Prostate gland (tissue), 2 donors: ENCODE data around the gene CDH22. TPM values are rescaled to one million over a fixed set of nuclear protein-coding genes. Genes with fewer than 3 reads are reported as not detected.

Experiments
- DNase-seq: peaks from one replicate; pipeline ENCODE4 v3.0.0-alpha.2; 2019; ENCODE audit warnings: low spot score
- H3K27ac ChIP-seq, 2 donors: fragments of 200-600 bp; sonication (generic); 2 replicates each; pipeline ENCODE4 v1.5.1; 2017 to 2019
- H3K27me3 ChIP-seq: fragments of 200-600 bp; sonication (generic); replicated peaks from 2 replicates; pipeline ENCODE4 v1.5.1; 2019; ENCODE audit not compliant: insufficient read depth
- H3K36me3 ChIP-seq, 2 donors: fragments of 200-600 bp; sonication (generic); 1 replicate in 1 of 2; 2 replicates in 1 of 2; pipeline versions ENCODE4 v1.5.1 to v1.8.1; 2017 to 2019
- H3K4me1 ChIP-seq: fragments of 200-600 bp; sonication (generic); replicated peaks from 2 replicates; pipeline ENCODE4 v1.5.1; 2019
- H3K4me3 ChIP-seq, 2 donors: fragments of 200-600 bp; sonication (generic); 2 replicates each; pipeline ENCODE4 v1.5.1; 2017 to 2019
- H3K9me3 ChIP-seq: fragments of 200-600 bp; sonication (generic); 2 replicates; pipeline ENCODE4 v1.5.1; 2017
- POLR2A ChIP-seq: fragments of 450-650 bp; IDR thresholded peaks from one replicate; pipeline ENCODE4 v1.6.1; 2016; ENCODE audit warnings: antibody characterized with exemption, mild to moderate bottlenecking
- POLR2AphosphoS5 ChIP-seq: sonication (generic); formaldehyde crosslinking; IDR thresholded peaks from one replicate; pipeline ENCODE4 v1.6.1; 2017; ENCODE audit warnings: antibody characterized with exemption
- WGBS: methylation state at CpG from one replicate; pipeline ENCODE4 v1.1.5; 2018; 5-methylcytosine and 5-hydroxymethylcytosine counted together
- intact Hi-C: fragments of 100-400 bp; cut with DNase I; formaldehyde crosslinking; loops from one replicate; pipeline ENCODE4 v1.14.2; 2022
- total RNA-seq, 2 donors: library from RNA; depleted of rRNA; stranded (reverse); fragments of >200 nt; gene quantifications; one replicate each; pipeline ENCODE4 v1.1.0, GENCODE V29; 2016
- TF ChIP-seq, protein P1 (sequence below), 4 experiments: fragments of 200-600 bp in 2 of 4; fragments of 450-650 bp in 2 of 4; sonication (generic) in 2 of 4; IDR thresholded peaks; 1 replicate in 3 of 4; 2 replicates in 1 of 4; pipeline ENCODE4 v1.5.1; 2016 to 2019; ENCODE audit warnings: antibody characterized with exemption in 4 of 4, mild to moderate bottlenecking in 2 of 4, moderate library complexity in 2 of 4

Gene CDH22
- total RNA-seq, 2 donors from 2014 or later, result 1.9 to 3.3 TPM

DNA sequence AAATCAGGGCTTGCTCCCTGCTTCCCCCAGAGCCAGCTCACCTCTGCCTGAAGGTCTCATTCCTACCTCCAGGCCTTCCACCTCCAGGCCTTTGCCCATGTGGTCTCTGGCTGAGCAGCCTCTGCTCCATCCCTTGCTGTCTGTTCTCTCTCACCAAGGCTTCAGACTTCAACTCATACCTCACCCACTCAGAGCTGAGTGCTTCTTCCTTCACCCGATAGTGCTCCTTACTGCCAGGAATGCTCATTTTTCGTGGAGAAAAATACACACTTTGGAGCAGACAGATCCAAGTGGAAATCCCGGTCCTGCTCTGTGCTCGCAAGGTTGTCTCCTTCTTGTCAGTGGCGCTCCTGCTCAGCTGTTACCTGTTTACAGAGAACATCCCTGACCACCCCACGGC, 7.0 kb upstream of the CDH22 start:
- TF ChIP-seq POLR2AphosphoS5, result no peak
- TF ChIP-seq, protein P1, sequence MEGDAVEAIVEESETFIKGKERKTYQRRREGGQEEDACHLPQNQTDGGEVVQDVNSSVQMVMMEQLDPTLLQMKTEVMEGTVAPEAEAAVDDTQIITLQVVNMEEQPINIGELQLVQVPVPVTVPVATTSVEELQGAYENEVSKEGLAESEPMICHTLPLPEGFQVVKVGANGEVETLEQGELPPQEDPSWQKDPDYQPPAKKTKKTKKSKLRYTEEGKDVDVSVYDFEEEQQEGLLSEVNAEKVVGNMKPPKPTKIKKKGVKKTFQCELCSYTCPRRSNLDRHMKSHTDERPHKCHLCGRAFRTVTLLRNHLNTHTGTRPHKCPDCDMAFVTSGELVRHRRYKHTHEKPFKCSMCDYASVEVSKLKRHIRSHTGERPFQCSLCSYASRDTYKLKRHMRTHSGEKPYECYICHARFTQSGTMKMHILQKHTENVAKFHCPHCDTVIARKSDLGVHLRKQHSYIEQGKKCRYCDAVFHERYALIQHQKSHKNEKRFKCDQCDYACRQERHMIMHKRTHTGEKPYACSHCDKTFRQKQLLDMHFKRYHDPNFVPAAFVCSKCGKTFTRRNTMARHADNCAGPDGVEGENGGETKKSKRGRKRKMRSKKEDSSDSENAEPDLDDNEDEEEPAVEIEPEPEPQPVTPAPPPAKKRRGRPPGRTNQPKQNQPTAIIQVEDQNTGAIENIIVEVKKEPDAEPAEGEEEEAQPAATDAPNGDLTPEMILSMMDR (IDR thresholded peaks at IDR 0.05), result no peak
- H3K27ac ChIP-seq, result no peak overlapping the region
- intact Hi-C loops, result no loop called here
- H3K4me1 ChIP-seq, result no peaks in the 10 kb centered on the region
- H3K36me3 ChIP-seq, result no peaks in the 10 kb centered on the region
- no peak overlapping the region for H3K4me3 ChIP-seq
- DNase-seq, result no peak
- 60% methylated on average over 6 of the region's 6 CpGs for WGBS
- peaks cover 4% of the 10 kb centered on the region for H3K27me3 ChIP-seq
- no peaks in the 10 kb centered on the region for H3K9me3 ChIP-seq

DNA sequence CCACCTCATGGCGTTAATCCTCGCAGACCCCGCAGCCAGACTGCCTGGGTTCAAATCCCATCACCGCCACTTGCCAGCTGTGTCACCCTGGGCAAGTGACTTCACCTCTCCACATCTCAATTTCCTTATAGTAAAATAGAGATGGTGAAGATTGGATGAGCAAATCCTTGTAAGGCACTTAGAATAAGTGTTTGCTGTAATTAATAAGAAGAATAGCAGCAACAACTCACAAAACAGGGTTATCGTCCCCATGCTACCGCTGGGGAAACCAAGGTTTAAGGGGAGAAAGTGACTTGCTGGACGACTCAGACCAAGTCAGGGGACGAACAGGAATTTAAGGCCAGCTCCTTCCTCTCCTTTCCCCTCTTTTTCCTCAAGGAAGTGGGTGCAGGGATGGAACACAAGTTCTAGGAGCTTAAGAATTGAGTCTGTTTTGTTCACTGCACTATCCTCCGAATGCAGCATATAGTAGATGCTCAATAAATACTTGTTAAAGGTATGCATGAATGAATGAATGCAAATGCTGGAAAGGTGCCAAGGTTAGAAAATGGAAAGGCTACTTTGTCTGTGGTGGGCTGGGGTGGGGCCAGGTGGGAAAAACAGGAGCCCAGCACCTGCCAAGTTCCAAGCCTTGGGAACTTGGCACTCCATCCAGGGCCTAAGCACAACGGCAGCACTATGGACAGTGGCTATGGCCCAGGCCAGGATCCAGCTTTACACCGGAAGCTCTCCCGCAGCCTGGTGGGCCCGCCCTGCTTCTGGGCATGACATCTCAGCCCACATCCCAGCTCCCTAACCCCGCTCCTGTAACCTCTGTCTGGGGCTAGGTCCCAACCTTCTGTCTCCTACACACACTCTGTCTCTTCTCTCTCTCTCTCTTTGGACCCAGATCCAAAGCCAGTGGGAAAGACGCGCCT, 4.9 kb upstream of the CDH22 start:
- no peak for DNase-seq
- no peak overlapping the region for H3K4me3 ChIP-seq
- H3K27me3 ChIP-seq, result peaks cover 4% of the 10 kb centered on the region
- no peaks in the 10 kb centered on the region for H3K4me1 ChIP-seq
- 48% methylated on average over 16 of the region's 16 CpGs for WGBS
- H3K27ac ChIP-seq, result no peak overlapping the region
- intact Hi-C loops, result no loop called here
- no peaks in the 10 kb centered on the region for H3K9me3 ChIP-seq
- TF ChIP-seq, protein P1 (IDR thresholded peaks at IDR 0.05), result no peak
- TF ChIP-seq POLR2A (no peak), POLR2AphosphoS5 (no peak)
- H3K36me3 ChIP-seq, result no peaks in the 10 kb centered on the region

DNA sequence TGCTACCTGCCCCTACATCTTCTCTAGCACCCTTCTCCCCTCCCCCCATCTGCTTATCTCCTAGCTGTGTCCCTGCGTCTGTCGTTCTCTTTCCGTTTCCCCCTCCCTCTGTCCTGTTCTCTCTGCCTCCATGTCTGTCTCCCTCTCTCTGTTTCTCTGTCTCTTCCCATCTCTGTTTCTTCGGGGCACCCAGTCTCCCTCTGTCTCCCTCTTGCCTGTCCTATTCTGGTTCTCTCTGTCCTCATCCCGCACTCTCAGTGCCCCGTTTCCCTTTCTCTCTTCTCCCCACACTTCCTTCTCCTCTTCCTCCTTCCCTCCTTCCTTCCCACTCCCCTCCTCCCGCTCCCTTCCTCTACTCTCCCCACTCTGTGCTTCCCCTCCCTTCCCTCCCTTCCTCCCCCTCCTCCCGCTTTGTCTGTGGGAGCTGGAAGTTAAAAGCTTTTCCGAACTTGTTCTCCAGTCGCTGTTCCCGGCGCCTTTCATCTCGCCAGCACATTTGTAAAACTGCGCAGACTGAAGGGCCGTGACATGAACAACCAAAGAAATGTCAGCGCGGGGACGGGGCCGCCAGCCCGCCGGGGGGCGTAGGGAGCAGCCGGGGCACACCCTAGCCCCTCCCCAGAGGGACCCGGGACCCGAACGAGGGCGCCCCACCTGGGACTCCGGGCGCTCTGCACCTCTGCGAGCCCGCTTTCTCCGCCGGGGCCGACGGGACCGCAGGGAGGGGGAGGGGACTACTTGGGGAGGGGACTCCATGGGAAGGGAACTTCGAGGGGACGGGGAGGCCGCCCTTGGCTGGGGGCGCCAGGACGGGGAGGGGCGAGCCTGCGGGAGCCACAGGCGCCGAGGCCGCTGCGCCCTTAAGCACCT, 4.0 kb upstream of the CDH22 start:
- 4% methylated on average over 34 of the region's 47 CpGs for WGBS
- TF ChIP-seq POLR2A, result no peak
- no peak for TF ChIP-seq POLR2AphosphoS5
- intact Hi-C loops, result no loop called here
- no peaks in the 10 kb centered on the region for H3K36me3 ChIP-seq
- no peak overlapping the region for H3K27ac ChIP-seq
- DNase-seq, result no peak
- H3K9me3 ChIP-seq, result no peaks in the 10 kb centered on the region
- H3K27me3 ChIP-seq, result peaks cover 4% of the 10 kb centered on the region
- H3K4me1 ChIP-seq, result no peaks in the 10 kb centered on the region
- H3K4me3 ChIP-seq, result no peak overlapping the region

DNA sequence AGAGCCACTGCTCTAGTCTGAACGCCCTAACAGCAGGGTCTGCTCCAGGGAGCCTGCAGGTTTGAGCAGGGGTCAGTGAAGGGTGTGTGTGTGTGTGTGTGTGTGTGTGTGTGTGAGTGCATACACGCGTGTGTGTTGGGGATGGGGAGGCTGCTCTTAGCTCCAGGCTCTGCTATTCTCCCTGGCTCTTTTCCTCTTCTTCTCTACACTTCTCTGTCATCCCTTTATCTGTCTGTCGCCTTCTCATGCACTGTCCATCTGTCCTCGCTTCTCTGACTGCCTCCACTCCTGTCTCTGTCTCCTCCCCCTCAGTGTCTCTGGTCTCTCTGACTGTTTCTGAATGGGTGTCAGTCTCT, 3.4 kb upstream of the CDH22 start:
- peaks cover 6% of the 10 kb centered on the region for H3K27me3 ChIP-seq
- intact Hi-C loops, result no loop called here
- no peaks in the 10 kb centered on the region for H3K4me1 ChIP-seq
- no peaks in the 10 kb centered on the region for H3K36me3 ChIP-seq
- H3K4me3 ChIP-seq, result no peak overlapping the region
- TF ChIP-seq POLR2AphosphoS5 (no peak), POLR2A (no peak)
- TF ChIP-seq, protein P1 (IDR thresholded peaks at IDR 0.05), result no peak
- no peaks in the 10 kb centered on the region for H3K9me3 ChIP-seq
- whole genome bisulfite sequencing, result 23% methylated on average over 5 of the region's 5 CpGs
- H3K27ac ChIP-seq, result no peak overlapping the region
- no peak for DNase-seq

DNA sequence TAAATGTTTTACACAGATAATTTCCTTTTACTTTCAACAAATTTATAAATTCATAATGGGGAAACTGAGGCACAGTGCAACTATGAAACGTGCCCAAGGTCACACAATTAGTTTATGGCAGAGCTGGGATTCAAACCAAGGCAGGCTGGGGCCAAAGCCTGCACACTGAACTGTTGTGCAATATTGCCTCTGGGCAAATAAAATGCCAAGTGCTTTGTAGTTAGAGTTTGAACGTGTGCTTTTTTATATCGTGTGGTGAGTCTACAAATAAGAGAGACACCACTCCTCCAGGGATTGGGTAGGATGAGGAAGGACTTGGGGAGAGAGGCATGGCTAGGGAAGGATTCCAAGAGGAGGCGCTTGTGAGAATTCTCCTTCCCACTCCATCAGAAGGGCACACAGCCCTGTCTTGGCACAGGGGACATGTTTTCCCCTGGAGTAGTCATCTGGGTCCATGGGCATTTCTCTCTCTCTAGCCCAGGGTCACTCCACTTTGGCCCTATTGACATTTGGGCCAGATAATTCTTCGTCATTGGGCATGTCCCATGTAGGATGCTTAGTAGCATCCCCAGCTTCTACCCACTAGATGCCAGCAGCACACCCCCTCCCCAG, 2.8 kb upstream of the CDH22 start:
- H3K36me3 ChIP-seq, result no peaks in the 10 kb centered on the region
- no peak overlapping the region for H3K4me3 ChIP-seq
- H3K4me1 ChIP-seq, result no peaks in the 10 kb centered on the region
- 15% methylated on average over 5 of the region's 5 CpGs for WGBS
- peak; percentile 60 for DNase-seq
- peaks cover 6% of the 10 kb centered on the region for H3K27me3 ChIP-seq
- intact Hi-C loops, result no loop called here
- no peaks in the 10 kb centered on the region for H3K9me3 ChIP-seq
- no peak overlapping the region for H3K27ac ChIP-seq
- TF ChIP-seq, protein P1 (IDR thresholded peaks at IDR 0.05), result no peak
- TF ChIP-seq POLR2A (no peak), POLR2AphosphoS5 (peak; percentile 85)
